Uterus (tissue), 2 donors: ENCODE results near the gene HOMER2.

Experiments used
- POLR2A ChIP-seq, 2 donors: fragments of 450-650 bp; IDR thresholded peaks; one replicate each; pipeline ENCODE4 v1.6.1; 2016; ENCODE audit warnings: antibody characterized with exemption in 2 of 2, mild to moderate bottlenecking in 1 of 2, moderate library complexity in 1 of 2
- TF ChIP-seq, protein P1 (sequence below), 4 experiments: fragments of 200-600 bp in 2 of 4; fragments of 450-650 bp in 2 of 4; sonication (generic) in 2 of 4; IDR thresholded peaks; one replicate each; pipeline ENCODE4 v1.5.1; 2016 to 2019; ENCODE audit warnings: antibody characterized with exemption in 4 of 4, mild to moderate bottlenecking in 2 of 4, moderate library complexity in 1 of 4

DNA sequence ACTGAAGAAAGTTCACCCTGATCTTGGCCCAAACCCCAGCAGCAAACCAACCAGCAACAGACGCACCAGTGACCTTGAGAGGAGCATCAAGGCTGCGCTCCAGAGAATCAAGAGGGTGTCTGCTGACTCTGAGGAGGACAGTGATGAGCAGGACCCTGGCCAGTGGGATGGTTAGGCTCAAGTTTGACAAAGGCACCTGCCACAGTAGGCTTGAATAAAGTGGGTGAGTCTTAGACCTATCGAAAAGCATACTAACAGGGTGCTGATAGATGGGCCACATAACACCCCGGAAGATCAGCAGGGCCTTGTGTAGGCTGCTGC, 119.2 kb downstream of the HOMER2 start:
- TF ChIP-seq, protein P1, sequence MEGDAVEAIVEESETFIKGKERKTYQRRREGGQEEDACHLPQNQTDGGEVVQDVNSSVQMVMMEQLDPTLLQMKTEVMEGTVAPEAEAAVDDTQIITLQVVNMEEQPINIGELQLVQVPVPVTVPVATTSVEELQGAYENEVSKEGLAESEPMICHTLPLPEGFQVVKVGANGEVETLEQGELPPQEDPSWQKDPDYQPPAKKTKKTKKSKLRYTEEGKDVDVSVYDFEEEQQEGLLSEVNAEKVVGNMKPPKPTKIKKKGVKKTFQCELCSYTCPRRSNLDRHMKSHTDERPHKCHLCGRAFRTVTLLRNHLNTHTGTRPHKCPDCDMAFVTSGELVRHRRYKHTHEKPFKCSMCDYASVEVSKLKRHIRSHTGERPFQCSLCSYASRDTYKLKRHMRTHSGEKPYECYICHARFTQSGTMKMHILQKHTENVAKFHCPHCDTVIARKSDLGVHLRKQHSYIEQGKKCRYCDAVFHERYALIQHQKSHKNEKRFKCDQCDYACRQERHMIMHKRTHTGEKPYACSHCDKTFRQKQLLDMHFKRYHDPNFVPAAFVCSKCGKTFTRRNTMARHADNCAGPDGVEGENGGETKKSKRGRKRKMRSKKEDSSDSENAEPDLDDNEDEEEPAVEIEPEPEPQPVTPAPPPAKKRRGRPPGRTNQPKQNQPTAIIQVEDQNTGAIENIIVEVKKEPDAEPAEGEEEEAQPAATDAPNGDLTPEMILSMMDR (IDR thresholded peaks at IDR 0.05): no peak
- no peak for TF ChIP-seq POLR2A (IDR thresholded peaks at IDR 0.05)
